Islet of Langerhans (tissue), 1 donor: Measurements from ENCODE around the gene SCRT2.
"Not testable (repeated sequence)": the region's sequence is repeated elsewhere in the genome, so short reads cannot be mapped to it uniquely, and the experiment has no call there.

Experiments used
- FAIRE-seq: peaks from one replicate; lab custom pipeline; 2011; peaks lifted over from hg19 to GRCh38; lab: Jason Lieb, UNC

The SCRT2 gene

GRCh38 chr20:699811-700338 is 24.3 kb upstream of the SCRT2 start:
- FAIRE-seq: no peak

- FAIRE-seq: no peak
Observed at GRCh38 chr20:699342-699741, 23.7 kb upstream of the SCRT2 start.

- FAIRE-seq: no peak
Observed at GRCh38 chr20:698276-698675, 22.7 kb upstream of the SCRT2 start.

- no peak for FAIRE-seq
Observed at GRCh38 chr20:697826-698225, 22.2 kb upstream of the SCRT2 start.

GRCh38 chr20:695165-695866 is 19.7 kb upstream of the SCRT2 start:
- FAIRE-seq: no peak

- no peak for FAIRE-seq
Observed at GRCh38 chr20:694496-694895, 18.9 kb upstream of the SCRT2 start.

GRCh38 chr20:693786-694185 is 18.2 kb upstream of the SCRT2 start:
- not testable (repeated sequence) for FAIRE-seq

- FAIRE-seq: no peak
Observed at GRCh38 chr20:692044-692443, 16.4 kb upstream of the SCRT2 start.

- FAIRE-seq: no peak
Observed at GRCh38 chr20:689947-690346, 14.3 kb upstream of the SCRT2 start.

- FAIRE-seq: no peak
Observed at GRCh38 chr20:689348-689747, 13.7 kb upstream of the SCRT2 start.

GRCh38 chr20:688809-689212 is 13.2 kb upstream of the SCRT2 start:
- FAIRE-seq: no peak

GRCh38 chr20:687468-688203 is 12.0 kb upstream of the SCRT2 start:
- FAIRE-seq: no peak

GRCh38 chr20:684676-685319 is 9.2 kb upstream of the SCRT2 start:
- FAIRE-seq: no peak

GRCh38 chr20:682123-682522 is 6.5 kb upstream of the SCRT2 start:
- FAIRE-seq: no peak

GRCh38 chr20:680638-681187 is 5.1 kb upstream of the SCRT2 start:
- FAIRE-seq: no peak

GRCh38 chr20:677957-678356 is 2.4 kb upstream of the SCRT2 start:
- no peak for FAIRE-seq

- FAIRE-seq: no peak
Observed at GRCh38 chr20:676967-677366, 1.4 kb upstream of the SCRT2 start.

GRCh38 chr20:676315-676937 is 824 bp upstream of the SCRT2 start:
- FAIRE-seq: no peak

- no peak for FAIRE-seq
Observed at GRCh38 chr20:675033-675452, 559 bp downstream of the SCRT2 start.

GRCh38 chr20:673603-674001 is 2.0 kb downstream of the SCRT2 start:
- no peak for FAIRE-seq

- no peak for FAIRE-seq
Observed at GRCh38 chr20:672963-673602, 2.5 kb downstream of the SCRT2 start.
